Measurements from ENCODE around the gene AKR1B15.
"Not testable (repeated sequence)": the region's sequence is repeated elsewhere in the genome, so short reads cannot be mapped to it uniquely, and the experiment has no call there.

The AKR1B15 gene

DNA sequence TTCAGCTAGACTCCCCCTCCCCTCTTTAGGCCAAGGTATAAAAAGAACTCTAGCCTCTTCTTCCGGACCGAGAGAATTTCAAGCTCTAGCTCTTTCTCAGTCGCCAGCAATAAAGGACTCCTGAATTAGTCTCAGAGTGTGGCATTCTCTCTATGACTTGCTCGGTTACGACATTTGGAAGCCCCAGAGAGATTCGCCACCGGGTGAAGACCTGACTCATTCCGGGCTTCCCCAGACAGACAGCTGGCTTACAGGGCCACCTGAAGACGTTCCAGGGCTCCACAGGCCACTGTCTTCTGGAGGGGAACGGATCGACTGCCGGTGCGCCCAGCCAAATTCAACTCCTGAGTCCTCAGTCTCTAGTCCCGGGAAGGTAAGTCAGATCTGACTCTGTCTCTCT lies at the start of gene AKR1B15:
TSS of gene AKR1B15 (plus strand) at position 234 of the 400 bp plus-strand sequence. CDS start 15,510 bp downstream, outside the sequence.
- in situ Hi-C loops (cut with MboI; ENCODE audit: low pct_unique_long_range_greater_than_20kb, low sequenced_read_pairs), result no loop called here
- no peak for DNase-seq

DNA sequence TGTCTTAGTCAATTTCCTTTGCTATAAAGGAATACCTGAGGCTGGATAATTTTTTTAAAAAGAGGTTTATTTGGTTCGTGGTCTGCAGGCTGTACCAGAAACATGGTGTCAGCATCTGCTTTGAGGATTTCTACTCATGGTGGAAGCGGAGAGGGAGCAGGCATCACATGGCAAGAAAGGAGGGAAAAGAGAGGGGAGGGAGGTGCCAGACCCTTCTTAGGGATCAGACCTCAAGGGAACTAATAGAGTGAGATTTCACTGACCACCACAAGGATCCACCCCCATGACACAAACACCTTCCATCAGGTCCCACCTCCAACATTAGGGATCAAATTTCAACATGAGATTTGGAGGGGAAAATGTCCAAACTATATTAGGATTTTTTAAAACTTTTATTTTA lies 48.5 kb upstream of the AKR1B15 start:
- in situ Hi-C loops (cut with MboI; ENCODE audit: low pct_unique_long_range_greater_than_20kb, low sequenced_read_pairs), result no loop called here

DNA sequence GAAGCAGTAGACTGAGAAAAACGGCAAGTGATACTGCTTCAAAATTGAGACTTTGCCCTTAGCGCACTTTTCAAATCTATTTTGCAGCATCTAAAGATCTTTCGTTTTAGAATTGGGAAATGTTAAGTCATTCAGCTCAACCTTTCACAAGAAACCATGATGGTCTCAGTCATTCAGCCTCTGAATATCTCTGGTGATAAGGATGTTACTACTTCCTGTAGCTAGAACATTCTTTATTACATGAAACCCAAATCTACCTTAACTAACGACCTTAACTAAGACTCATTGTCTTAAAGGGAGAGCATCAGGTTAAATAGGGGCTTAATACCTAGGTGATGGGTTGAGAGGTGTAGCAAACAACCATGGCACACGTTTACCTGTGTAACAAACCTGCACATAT lies 47.9 kb upstream of the AKR1B15 start:
- in situ Hi-C loops (cut with MboI; ENCODE audit: low pct_unique_long_range_greater_than_20kb, low sequenced_read_pairs), result no loop called here

More for the DNA sequence above, 48.5 kb upstream of the AKR1B15 start:
- DNase-seq, result no peak

DNA sequence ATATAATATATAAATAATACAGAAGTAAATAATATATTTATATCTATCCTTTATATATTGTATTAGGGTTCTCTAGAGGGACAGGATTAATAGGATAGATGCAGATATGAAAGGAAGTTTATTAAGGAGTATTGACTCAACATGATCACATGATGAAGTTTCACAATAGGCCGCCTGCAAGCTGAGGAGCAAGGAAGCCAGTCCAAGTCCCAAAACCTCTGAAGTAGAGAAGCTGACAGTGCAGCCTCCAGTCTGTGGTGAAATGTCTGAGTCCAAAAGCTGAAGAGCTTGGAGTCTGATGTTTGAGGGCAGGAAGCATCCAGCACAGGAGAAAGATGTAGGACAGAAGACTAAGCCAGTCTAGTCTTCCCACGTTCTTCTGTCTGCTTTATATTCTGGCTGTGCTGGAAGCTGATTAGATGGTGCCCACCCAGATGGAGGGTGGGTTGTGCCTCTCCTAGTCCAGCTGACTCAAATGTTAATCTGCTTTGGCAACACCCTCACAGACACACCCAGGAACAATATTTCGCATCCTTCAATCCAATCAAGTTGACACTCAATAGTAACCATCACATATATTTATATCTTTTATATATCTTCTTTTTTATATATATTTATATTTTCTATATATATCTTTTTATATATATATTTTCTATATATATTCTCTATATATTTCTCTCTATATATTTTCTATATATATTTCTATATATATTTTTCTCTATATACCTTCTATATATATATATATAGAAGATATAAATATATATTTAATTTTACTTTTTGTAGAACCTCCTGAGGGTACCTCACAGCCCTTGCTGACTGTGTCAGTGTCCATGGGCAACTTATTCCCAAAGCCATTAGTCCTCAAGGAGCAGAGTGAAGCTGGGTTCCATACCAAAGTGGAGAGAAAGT lies 46.2 kb upstream of the AKR1B15 start:
- in situ Hi-C loops (cut with MboI; ENCODE audit: low pct_unique_long_range_greater_than_20kb, low sequenced_read_pairs), result no loop called here
- no peak for DNase-seq

More for the DNA sequence above, 47.9 kb upstream of the AKR1B15 start:
- DNase-seq, result no peak

DNA sequence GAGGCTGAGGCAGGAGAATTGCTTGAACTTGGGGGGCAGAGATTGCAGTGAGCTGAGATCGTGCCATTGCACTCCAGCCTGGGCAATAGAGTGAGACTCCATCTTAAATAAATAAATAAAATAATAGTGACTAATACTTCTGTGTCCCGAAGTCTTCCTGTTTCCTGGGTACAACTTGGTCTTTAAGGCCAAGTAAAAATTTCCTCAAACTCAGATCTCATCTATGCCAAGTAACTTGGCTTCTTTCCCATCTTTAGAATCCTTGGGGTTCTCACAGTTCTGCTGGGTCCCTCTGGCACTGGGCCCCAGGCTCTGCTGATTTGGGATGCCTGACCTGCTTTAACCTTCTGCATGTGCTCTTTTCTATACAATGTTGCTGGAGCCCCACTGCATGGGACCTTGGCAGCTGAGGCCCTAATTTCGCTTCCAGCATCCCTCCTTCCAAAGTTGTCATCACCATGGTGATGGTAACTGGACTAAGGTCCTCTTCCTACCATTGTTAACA lies 44.2 kb upstream of the AKR1B15 start:
- in situ Hi-C loops (cut with MboI; ENCODE audit: low pct_unique_long_range_greater_than_20kb, low sequenced_read_pairs), result no loop called here
- no peak for DNase-seq

GRCh38 chr7:134505856-134506255 lies 43.1 kb upstream of the AKR1B15 start:
- no peak for DNase-seq
- in situ Hi-C loops (cut with MboI; ENCODE audit: low pct_unique_long_range_greater_than_20kb, low sequenced_read_pairs), result no loop called here

GRCh38 chr7:134509010-134509409 lies 39.9 kb upstream of the AKR1B15 start:
- in situ Hi-C loops (cut with MboI; ENCODE audit: low pct_unique_long_range_greater_than_20kb, low sequenced_read_pairs), result no loop called here
- DNase-seq, result no peak

- in situ Hi-C loops (cut with MboI; ENCODE audit: low pct_unique_long_range_greater_than_20kb, low sequenced_read_pairs), result no loop called here
- no peak for DNase-seq
Measured at GRCh38 chr7:134510646-134511045, 38.3 kb upstream of the AKR1B15 start.

- in situ Hi-C loops (cut with MboI; ENCODE audit: low pct_unique_long_range_greater_than_20kb, low sequenced_read_pairs), result no loop called here
- DNase-seq, result no peak
Measured at GRCh38 chr7:134512271-134512670, 36.6 kb upstream of the AKR1B15 start.

DNA sequence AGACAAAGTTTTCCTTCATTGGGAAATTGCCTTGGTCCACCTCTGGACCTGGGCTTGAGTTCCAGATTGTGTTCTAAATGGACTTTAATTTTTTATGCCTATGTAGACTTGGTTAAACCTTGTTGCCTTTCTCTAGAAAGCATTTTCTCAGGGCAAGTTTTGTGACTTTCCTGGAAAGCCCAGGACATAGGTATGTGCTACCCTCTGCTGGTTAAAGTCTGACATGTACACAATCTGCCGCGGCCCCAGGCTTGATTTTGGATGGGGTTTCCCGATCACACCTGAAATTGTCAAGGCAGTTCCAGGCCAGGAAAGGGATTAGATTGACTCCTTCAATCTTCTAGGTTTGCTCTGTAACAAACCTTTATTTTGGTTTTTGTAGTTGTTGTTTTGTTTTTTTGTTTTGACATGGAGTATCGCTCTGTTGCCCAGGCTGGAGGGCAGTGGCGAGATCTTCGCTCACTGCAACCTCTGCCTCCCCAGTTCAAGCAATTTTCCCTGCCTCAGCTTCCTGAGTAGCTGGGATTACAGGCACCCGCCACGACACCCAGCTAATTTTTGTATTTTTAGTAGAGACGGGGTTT lies 35.6 kb upstream of the AKR1B15 start:
- DNase-seq, result peak; percentile 47
- in situ Hi-C loops (cut with MboI; ENCODE audit: low pct_unique_long_range_greater_than_20kb, low sequenced_read_pairs), result no loop called here

GRCh38 chr7:134514106-134514505 lies 34.8 kb upstream of the AKR1B15 start:
- in situ Hi-C loops (cut with MboI; ENCODE audit: low pct_unique_long_range_greater_than_20kb, low sequenced_read_pairs), result no loop called here
- no peak for DNase-seq

DNA sequence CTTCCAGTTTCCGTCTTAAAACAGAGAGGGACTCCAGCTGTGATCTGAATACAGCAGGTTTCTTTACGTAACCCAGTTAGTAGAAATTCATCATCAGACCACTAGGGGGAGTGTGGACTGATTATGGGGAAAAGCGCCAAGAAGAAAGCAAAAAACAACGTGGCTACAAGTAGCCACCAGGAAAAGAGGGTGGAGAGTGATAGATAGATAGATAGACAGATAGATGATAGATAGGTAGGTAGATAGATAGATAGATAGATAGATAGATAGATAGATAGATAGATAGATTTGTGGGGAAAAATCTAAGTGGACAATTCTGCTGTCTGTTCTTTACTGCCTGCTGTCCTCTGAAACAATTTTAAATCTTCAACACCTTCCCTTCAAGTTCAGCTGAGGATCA lies 34.2 kb upstream of the AKR1B15 start:
- in situ Hi-C loops (cut with MboI; ENCODE audit: low pct_unique_long_range_greater_than_20kb, low sequenced_read_pairs), result no loop called here
- DNase-seq, result peak; percentile 80

- no peak for DNase-seq
Measured at GRCh38 chr7:134515569-134516468, 33.1 kb upstream of the AKR1B15 start.

GRCh38 chr7:134520130-134520529 lies 28.8 kb upstream of the AKR1B15 start:
- no peak for DNase-seq
- in situ Hi-C loops (cut with MboI; ENCODE audit: low pct_unique_long_range_greater_than_20kb, low sequenced_read_pairs), result no loop called here

More at GRCh38 chr7:134515569-134516468, 33.1 kb upstream of the AKR1B15 start:
- in situ Hi-C loops (cut with MboI; ENCODE audit: low pct_unique_long_range_greater_than_20kb, low sequenced_read_pairs), result no loop called here

GRCh38 chr7:134522601-134523000 lies 26.3 kb upstream of the AKR1B15 start:
- in situ Hi-C loops (cut with MboI; ENCODE audit: low pct_unique_long_range_greater_than_20kb, low sequenced_read_pairs), result no loop called here
- DNase-seq, result no peak

DNA sequence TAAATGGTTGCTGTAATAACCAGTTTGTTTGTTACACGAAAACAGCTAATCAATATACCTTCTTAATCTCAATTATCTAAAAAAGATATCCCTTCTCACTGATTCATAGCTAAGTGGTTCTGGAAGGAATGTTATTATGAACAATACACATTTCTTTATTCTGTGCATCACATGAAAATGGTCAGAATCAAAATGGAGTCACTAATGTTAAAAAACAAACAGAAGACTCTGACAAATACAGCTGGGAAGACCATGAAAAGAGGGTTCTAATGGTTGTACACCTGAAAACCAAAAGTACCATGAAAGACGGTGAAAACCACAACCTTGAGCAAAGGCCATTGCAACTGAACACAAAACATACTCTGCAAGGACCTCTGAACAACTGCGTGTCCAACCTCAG lies 23.5 kb upstream of the AKR1B15 start:
- DNase-seq; in situ Hi-C loops (cut with MboI; ENCODE audit: low pct_unique_long_range_greater_than_20kb, low sequenced_read_pairs): not testable (repeated sequence)

GRCh38 chr7:134526552-134527248 lies 22.2 kb upstream of the AKR1B15 start:
- in situ Hi-C loops (cut with MboI; ENCODE audit: low pct_unique_long_range_greater_than_20kb, low sequenced_read_pairs), result not testable (repeated sequence)

GRCh38 chr7:134527979-134528371 lies 20.9 kb upstream of the AKR1B15 start:
- in situ Hi-C loops (cut with MboI; ENCODE audit: low pct_unique_long_range_greater_than_20kb, low sequenced_read_pairs), result no loop called here
- DNase-seq, result no peak

More at GRCh38 chr7:134526552-134527248, 22.2 kb upstream of the AKR1B15 start:
- DNase-seq, result not testable (repeated sequence)

GRCh38 chr7:134528749-134529148 lies 20.2 kb upstream of the AKR1B15 start:
- in situ Hi-C loops (cut with MboI; ENCODE audit: low pct_unique_long_range_greater_than_20kb, low sequenced_read_pairs), result no loop called here

More at GRCh38 chr7:134528749-134529148, 20.2 kb upstream of the AKR1B15 start:
- DNase-seq, result no peak

All from KBM-7 (cell line).